GM23338 (cell line): Measurements from ENCODE around the gene PHACTR1. TPM values are rescaled to one million over a fixed set of nuclear protein-coding genes. Genes with fewer than 3 reads are reported as not detected.

Experiments
- ATAC-seq: fragments of 200-7000 bp; cut with Tn5 transposase; 3 replicates; pipeline ENCODE4 v1.9.1; 2020
- DNase-seq: peaks from one replicate; pipeline ENCODE4 v3.0.0-alpha.2; 2015; ENCODE audit warnings: low spot score
- H2AFZ ChIP-seq: fragments of 200-600 bp; sonication (generic); 2 replicates; pipeline ENCODE4 v1.8.0; 2016; ENCODE audit warnings: antibody characterized with exemption, mild to moderate bottlenecking, moderate library complexity
- H3F3A ChIP-seq: fragments of 200-600 bp; sonication (generic); replicated peaks from 2 replicates; pipeline ENCODE4 v1.8.0; 2017; ENCODE audit warnings: antibody characterized with exemption, mixed run types, low read depth
- H3K27ac ChIP-seq: fragments of 200-600 bp; sonication (generic); 2 replicates; pipeline ENCODE4 v1.6.1; 2016; ENCODE audit warnings: low read depth
- H3K27me3 ChIP-seq: fragments of 200-600 bp; sonication (generic); 2 replicates; pipeline ENCODE4 v1.8.0; 2016; ENCODE audit warnings: mild to moderate bottlenecking, mixed run types, moderate library complexity; ENCODE audit not compliant: insufficient read depth
- H3K36me3 ChIP-seq: fragments of 200-600 bp; sonication (generic); 2 replicates; pipeline ENCODE4 v1.8.0; 2016; ENCODE audit warnings: mild to moderate bottlenecking; ENCODE audit not compliant: insufficient read depth
- H3K4me1 ChIP-seq: fragments of 200-600 bp; sonication (generic); 2 replicates; pipeline ENCODE4 v1.8.0; 2016; ENCODE audit warnings: mild to moderate bottlenecking, moderate library complexity; ENCODE audit not compliant: insufficient read depth
- H3K4me2 ChIP-seq: fragments of 200-600 bp; sonication (generic); 2 replicates; pipeline ENCODE4 v1.7.1; 2017; ENCODE audit warnings: mixed run types
- H3K4me3 ChIP-seq: fragments of 200-600 bp; sonication (generic); 2 replicates; pipeline ENCODE4 v1.6.1; 2016; ENCODE audit warnings: mixed run types
- H3K79me2 ChIP-seq: fragments of 200-600 bp; sonication (generic); replicated peaks from 2 replicates; pipeline ENCODE4 v1.8.0; 2017; ENCODE audit warnings: mild to moderate bottlenecking; ENCODE audit not compliant: insufficient read depth
- H3K9me2 ChIP-seq: fragments of 200-600 bp; sonication (generic); 2 replicates; pipeline ENCODE4 v1.8.0; 2017; ENCODE audit not compliant: insufficient read depth
- H4K20me1 ChIP-seq: fragments of 200-600 bp; sonication (generic); replicated peaks from 2 replicates; pipeline ENCODE4 v1.8.0; 2017; ENCODE audit warnings: mild to moderate bottlenecking; ENCODE audit not compliant: insufficient read depth
- H3K27ac Mint-ChIP-seq: 2 replicates; pipeline ENCODE4 v1.8.0; 2020; ENCODE audit warnings: inconsistent platforms, mild to moderate bottlenecking, moderate library complexity, mixed read lengths
- H3K27me3 Mint-ChIP-seq: 3 replicates; pipeline ENCODE4 v1.8.0; 2022; ENCODE audit warnings: low read depth, mild to moderate bottlenecking, moderate library complexity, mixed read lengths, inconsistent platforms; ENCODE audit not compliant: insufficient read depth, poor library complexity
- H3K36me3 Mint-ChIP-seq: 3 replicates; pipeline ENCODE4 v1.8.0; 2021; ENCODE audit warnings: low read depth, mild to moderate bottlenecking, inconsistent platforms, moderate library complexity, mixed read lengths
- H3K4me1 Mint-ChIP-seq: 3 replicates; pipeline ENCODE4 v1.8.0; 2020; ENCODE audit warnings: mild to moderate bottlenecking, inconsistent platforms, mixed read lengths
- H3K4me3 Mint-ChIP-seq: 3 replicates; pipeline ENCODE4 v1.8.0; 2021; ENCODE audit warnings: moderate library complexity, mild to moderate bottlenecking, inconsistent platforms, mixed read lengths
- H3K9me3 Mint-ChIP-seq: 3 replicates; pipeline ENCODE4 v1.8.0; 2020; ENCODE audit warnings: moderate library complexity, mild to moderate bottlenecking, inconsistent platforms, mixed read lengths
- CREB1 ChIP-seq: fragments of 250-450 bp; sonication (Bioruptor Pico); IDR thresholded peaks from 2 replicates; pipeline ENCODE4 v1.5.0; 2020; ENCODE audit warnings: low read depth, mild to moderate bottlenecking, moderate library complexity
- EZH2phosphoT487 ChIP-seq: fragments of 200-600 bp; sonication (generic); IDR thresholded peaks from one replicate; pipeline ENCODE4 v1.8.1; 2018; ENCODE audit warnings: antibody characterized with exemption; ENCODE audit not compliant: unreplicated experiment
- JUNB ChIP-seq: IDR thresholded peaks from one replicate; pipeline ENCODE4 v1.6.1; 2016; ENCODE audit warnings: antibody characterized with exemption; ENCODE audit not compliant: unreplicated experiment
- NANOG ChIP-seq: IDR thresholded peaks from 2 replicates; pipeline ENCODE4 v1.6.1; 2016; ENCODE audit warnings: antibody characterized with exemption, borderline replicate concordance
- POLR2AphosphoS5 ChIP-seq: IDR thresholded peaks from 2 replicates; pipeline ENCODE4 v1.6.1; 2016; ENCODE audit warnings: antibody characterized with exemption, low read depth
- ZNF114 ChIP-seq: fragments of 250-450 bp; sonication (Bioruptor Pico); IDR thresholded peaks from 2 replicates; pipeline ENCODE4 v1.5.0; 2020; ENCODE audit warnings: mild to moderate bottlenecking, moderate library complexity
- ZNF331 ChIP-seq: fragments of 250-450 bp; sonication (Bioruptor Pico); IDR thresholded peaks from 2 replicates; pipeline ENCODE4 v1.5.0; 2020; ENCODE audit warnings: low read depth, mild to moderate bottlenecking, moderate library complexity
- ZNF462 ChIP-seq: fragments of 250-450 bp; sonication (Bioruptor Pico); IDR thresholded peaks from 2 replicates; pipeline ENCODE4 v1.5.0; 2020; ENCODE audit warnings: mild to moderate bottlenecking, moderate library complexity
- polyA plus RNA-seq: library from polyadenylated mRNA; unstranded; fragments of >200 nt; fragmentation: Nextera tagmentation; extraction: Ambion mirVana; gene quantifications from 2 replicates; pipeline ENCODE4 v1.2.1, GENCODE V29; 2016
- total RNA-seq: library from RNA; depleted of rRNA; stranded (reverse); fragments of >200 nt; shearing (Covaris generic); gene quantifications from 2 replicates; pipeline ENCODE4 v1.2.3, GENCODE V29; 2014
- TF ChIP-seq, protein P1 (sequence below): IDR thresholded peaks from 2 replicates; pipeline ENCODE4 v1.6.1; 2016; ENCODE audit warnings: antibody characterized with exemption
- TF ChIP-seq, protein P2 (sequence below), 2 experiments: fragments of 200-600 bp in 1 of 2; sonication (generic) in 1 of 2; conservative IDR thresholded peaks; 2 replicates each; pipeline versions ENCODE4 v1.5.1 to v1.6.1; 2016 to 2017; ENCODE audit warnings: antibody characterized with exemption in 2 of 2, low read depth in 2 of 2, mild to moderate bottlenecking in 2 of 2, moderate library complexity in 1 of 2
- TF ChIP-seq, protein P3 (sequence below): IDR thresholded peaks from one replicate; pipeline ENCODE4 v1.6.1; 2018; ENCODE audit warnings: antibody characterized with exemption; ENCODE audit not compliant: unreplicated experiment

PHACTR1 gene
- total and polyA plus RNA-seq, 2 experiments from 2014 or later = 5.9 to 19.3 TPM

DNA sequence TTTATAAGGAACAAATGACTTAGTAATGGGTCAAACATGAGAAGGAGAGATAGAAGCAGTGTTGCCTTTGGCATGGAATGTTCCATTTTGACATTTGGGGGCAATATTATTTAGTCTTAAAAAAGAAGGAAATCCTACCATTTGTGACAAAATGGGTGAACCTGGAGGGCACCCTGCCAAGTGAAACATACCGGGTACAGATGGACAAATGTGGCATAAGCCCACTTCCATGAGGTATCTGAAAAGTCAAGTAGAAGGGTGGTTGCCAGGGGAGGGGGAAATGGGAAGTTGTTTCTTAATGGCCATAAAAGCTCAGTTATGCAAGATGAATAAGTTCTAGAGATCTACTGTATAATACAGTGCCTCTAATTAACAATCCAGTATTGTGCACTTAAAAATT is 342.5 kb downstream of the PHACTR1 start (continued):
- TF ChIP-seq ZNF462 (CRISPR knock-in tag) (no peak), ZNF331 (no peak), EZH2phosphoT487 (no peak), NANOG (no peak)
- TF ChIP-seq, protein P1, sequence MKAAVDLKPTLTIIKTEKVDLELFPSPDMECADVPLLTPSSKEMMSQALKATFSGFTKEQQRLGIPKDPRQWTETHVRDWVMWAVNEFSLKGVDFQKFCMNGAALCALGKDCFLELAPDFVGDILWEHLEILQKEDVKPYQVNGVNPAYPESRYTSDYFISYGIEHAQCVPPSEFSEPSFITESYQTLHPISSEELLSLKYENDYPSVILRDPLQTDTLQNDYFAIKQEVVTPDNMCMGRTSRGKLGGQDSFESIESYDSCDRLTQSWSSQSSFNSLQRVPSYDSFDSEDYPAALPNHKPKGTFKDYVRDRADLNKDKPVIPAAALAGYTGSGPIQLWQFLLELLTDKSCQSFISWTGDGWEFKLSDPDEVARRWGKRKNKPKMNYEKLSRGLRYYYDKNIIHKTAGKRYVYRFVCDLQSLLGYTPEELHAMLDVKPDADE = no peak

GRCh38 chr6:13063300-13063918 is 346.8 kb downstream of the PHACTR1 start:
- no peak overlapping the region for H3K4me3 ChIP-seq
- H3K27me3 ChIP-seq = no peaks in the 10 kb centered on the region
- no peak overlapping the region for H3K27ac ChIP-seq
- no peak for DNase-seq
- H3K9me2 ChIP-seq = peaks cover 8% of the 10 kb centered on the region
- no peaks in the 10 kb centered on the region for H3K36me3 ChIP-seq
- H3K27ac Mint-ChIP-seq = no peak overlapping the region
- ATAC-seq = no peak
- no peaks in the 10 kb centered on the region for H3K9me3 Mint-ChIP-seq
- TF ChIP-seq ZNF114 (CRISPR knock-in tag) (no peak), NANOG (no peak), CREB1 (CRISPR knock-in tag) (no peak), POLR2AphosphoS5 (no peak), JUNB (no peak)
- TF ChIP-seq, protein P2, sequence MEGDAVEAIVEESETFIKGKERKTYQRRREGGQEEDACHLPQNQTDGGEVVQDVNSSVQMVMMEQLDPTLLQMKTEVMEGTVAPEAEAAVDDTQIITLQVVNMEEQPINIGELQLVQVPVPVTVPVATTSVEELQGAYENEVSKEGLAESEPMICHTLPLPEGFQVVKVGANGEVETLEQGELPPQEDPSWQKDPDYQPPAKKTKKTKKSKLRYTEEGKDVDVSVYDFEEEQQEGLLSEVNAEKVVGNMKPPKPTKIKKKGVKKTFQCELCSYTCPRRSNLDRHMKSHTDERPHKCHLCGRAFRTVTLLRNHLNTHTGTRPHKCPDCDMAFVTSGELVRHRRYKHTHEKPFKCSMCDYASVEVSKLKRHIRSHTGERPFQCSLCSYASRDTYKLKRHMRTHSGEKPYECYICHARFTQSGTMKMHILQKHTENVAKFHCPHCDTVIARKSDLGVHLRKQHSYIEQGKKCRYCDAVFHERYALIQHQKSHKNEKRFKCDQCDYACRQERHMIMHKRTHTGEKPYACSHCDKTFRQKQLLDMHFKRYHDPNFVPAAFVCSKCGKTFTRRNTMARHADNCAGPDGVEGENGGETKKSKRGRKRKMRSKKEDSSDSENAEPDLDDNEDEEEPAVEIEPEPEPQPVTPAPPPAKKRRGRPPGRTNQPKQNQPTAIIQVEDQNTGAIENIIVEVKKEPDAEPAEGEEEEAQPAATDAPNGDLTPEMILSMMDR (conservative IDR thresholded peaks at IDR 0.05; ENCODE audit: low read depth in 2 of 2) = no peak
- TF ChIP-seq, protein P3, sequence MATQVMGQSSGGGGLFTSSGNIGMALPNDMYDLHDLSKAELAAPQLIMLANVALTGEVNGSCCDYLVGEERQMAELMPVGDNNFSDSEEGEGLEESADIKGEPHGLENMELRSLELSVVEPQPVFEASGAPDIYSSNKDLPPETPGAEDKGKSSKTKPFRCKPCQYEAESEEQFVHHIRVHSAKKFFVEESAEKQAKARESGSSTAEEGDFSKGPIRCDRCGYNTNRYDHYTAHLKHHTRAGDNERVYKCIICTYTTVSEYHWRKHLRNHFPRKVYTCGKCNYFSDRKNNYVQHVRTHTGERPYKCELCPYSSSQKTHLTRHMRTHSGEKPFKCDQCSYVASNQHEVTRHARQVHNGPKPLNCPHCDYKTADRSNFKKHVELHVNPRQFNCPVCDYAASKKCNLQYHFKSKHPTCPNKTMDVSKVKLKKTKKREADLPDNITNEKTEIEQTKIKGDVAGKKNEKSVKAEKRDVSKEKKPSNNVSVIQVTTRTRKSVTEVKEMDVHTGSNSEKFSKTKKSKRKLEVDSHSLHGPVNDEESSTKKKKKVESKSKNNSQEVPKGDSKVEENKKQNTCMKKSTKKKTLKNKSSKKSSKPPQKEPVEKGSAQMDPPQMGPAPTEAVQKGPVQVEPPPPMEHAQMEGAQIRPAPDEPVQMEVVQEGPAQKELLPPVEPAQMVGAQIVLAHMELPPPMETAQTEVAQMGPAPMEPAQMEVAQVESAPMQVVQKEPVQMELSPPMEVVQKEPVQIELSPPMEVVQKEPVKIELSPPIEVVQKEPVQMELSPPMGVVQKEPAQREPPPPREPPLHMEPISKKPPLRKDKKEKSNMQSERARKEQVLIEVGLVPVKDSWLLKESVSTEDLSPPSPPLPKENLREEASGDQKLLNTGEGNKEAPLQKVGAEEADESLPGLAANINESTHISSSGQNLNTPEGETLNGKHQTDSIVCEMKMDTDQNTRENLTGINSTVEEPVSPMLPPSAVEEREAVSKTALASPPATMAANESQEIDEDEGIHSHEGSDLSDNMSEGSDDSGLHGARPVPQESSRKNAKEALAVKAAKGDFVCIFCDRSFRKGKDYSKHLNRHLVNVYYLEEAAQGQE = no peak
- H3K79me2 ChIP-seq = no peaks in the 10 kb centered on the region
- no peaks in the 10 kb centered on the region for H3K36me3 Mint-ChIP-seq
- no peaks in the 10 kb centered on the region for H3K4me1 ChIP-seq
- H2AFZ ChIP-seq = no peak overlapping the region
- H3K4me1 Mint-ChIP-seq = no peaks in the 10 kb centered on the region
- no peaks in the 10 kb centered on the region for H3F3A ChIP-seq
- no peaks in the 10 kb centered on the region for H4K20me1 ChIP-seq
- no peaks in the 10 kb centered on the region for H3K27me3 Mint-ChIP-seq
- H3K4me3 Mint-ChIP-seq = no peak overlapping the region
- H3K4me2 ChIP-seq = no peak overlapping the region
